ENCODE measurements around the gene RELT.

DNA sequence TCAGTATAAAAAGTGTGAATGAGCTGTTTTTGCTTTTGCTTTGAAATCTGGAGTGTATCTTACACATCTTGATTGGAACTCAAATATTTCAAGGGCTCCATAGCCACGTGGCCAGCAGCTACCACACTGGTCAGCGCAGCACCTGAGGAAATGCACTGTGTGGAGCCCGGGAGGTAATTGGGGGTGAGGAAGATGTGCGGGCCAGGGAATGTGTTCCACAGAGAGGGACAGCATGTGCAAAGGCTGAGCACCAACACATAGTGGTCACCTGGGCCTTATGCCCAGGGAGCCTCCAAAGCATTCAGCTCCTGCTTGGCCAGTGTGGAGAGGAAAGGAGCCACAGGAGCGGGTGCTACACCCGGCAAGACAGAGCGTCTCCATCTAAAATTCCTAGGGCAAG lies 20.8 kb downstream of the RELT start:
- TF ChIP-seq EZH2 (IDR thresholded peaks at IDR 0.05) (no peak), POLR2AphosphoS5 (IDR thresholded peaks at IDR 0.05; ENCODE audit: borderline replicate concordance, low read depth, low read length) (no peak), FOXP2 (optimal IDR thresholded peaks at IDR 0.05; ENCODE audit: control extremely low read depth, extremely low read length, insufficient read depth) (no peak)

All from SK-N-MC (cell line).